Left forelimb (tissue), 1 donor: Measurements from ENCODE around the gene GPBP1.
"Not testable (repeated sequence)": the region's sequence is repeated elsewhere in the genome, so short reads cannot be mapped to it uniquely, and the experiment has no call there.

ENCODE experiments used
- DNase-seq: peaks from one replicate; pipeline ENCODE4 v3.0.0-alpha.2; 2018; ENCODE audit warnings: low spot score

Gene GPBP1

DNA sequence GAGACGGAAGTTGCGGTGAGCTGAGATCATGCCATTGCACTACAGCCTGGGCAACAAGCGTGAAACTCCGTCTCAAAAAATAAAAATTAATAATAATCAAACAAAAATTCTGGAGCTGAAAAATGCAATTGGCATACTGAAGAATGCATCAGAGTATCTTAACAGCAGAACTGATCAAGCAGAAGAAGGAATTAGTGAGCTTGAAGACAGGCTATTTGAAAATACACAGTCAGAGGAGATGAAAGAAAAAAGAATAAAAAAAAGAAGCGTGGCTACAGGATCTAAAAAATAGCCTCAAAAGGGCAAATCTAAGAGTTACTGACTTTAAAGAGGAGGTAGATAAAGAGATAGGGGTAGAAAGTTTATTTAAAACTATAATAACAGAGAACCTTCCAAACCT lies 111.2 kb downstream of the GPBP1 start:
- not testable (repeated sequence) for DNase-seq

DNA sequence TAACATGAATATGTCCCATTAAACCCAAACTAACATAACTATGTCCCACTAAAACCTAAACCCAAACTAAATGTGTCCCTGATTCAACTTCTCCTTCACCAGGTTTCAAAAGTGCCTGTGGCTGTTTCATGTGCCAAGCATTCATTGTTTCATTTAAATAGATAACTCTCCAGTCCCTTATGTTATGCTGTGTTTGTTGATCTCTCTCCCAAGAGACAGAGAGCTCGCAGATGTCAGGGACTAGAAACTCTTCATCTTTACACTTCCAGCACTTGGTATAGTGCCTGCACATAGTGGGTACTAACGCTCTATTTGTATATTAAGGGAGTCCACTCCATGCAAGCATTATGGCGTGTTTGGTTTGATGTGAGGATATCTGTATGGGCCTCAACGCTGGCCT lies 118.0 kb downstream of the GPBP1 start:
- no peak for DNase-seq

DNA sequence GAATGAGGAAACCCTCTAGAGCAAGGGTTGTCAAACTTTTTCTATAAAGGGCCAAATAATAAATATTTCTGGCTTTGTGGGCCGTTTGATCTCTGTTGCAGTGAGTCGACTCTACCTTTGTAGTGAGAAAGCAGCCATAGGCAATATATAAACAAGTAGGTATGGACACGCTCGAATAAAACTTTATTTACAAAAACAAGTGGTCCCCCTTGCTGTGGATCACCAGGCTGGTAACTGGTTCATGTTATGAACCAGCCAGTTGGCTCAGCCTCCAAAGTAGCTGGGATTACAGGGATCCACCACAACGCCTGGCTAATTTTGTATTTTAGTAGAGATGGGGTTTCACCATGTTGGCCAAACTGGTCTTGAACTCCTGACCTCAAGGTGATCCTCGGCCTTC lies 118.5 kb downstream of the GPBP1 start:
- DNase-seq: no peak

DNA sequence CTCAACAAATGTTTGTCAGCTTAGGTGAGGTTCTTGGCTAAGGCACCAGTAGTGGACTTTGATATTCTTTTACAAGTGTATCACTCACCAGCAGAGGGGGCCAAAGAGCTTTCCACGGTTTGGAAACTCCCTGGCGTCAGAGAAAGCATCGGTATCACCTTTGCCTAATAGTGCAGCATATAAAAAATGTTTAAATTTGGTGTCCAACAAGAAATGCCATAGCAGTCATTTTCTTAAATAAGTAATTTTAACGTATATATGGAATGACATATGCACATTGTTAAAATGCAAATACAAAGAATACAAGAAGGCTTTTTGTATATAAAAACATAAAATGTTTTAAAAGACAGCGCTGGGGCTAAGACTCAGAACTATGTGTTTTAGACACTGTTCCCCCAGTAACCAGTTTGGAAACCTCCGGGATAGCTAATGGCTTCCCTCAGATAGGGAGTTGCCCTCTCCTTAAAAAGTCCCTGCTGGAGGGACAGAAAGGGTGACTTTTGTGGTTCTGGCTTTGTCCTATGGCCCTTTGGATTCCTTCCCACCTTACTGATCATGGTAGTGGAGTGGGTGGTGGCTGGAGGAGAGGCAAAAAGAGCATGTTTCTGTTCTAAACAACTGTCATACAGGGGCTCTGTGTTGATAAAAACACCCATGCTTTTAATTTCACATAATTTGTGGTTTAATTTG lies 124.6 kb downstream of the GPBP1 start:
- peak; percentile 72 for DNase-seq

DNA sequence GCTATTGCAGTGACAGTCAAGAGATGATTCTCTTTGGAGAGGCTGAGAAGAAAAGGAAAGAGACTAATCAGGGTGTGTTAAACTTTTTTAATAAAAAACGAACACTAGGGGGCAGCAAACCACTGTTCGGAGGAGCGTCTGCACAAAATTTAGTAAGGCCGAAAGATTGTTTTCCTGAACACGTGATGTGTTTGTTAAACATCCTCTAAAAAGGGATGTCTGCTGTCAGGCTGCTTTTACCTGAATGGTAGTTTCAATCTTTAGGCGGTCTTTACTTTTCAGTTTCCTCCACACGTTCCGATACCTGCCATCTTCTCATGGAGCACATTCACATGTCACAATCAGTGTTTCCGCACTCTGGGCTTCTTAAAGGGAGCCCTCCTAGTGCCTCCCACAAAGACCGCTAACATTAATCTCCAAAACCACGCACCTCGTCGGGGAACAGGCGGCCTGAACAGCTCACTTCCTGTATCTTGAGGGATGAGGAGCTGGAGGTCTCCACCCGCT lies 125.2 kb downstream of the GPBP1 start:
- no peak for DNase-seq

DNA sequence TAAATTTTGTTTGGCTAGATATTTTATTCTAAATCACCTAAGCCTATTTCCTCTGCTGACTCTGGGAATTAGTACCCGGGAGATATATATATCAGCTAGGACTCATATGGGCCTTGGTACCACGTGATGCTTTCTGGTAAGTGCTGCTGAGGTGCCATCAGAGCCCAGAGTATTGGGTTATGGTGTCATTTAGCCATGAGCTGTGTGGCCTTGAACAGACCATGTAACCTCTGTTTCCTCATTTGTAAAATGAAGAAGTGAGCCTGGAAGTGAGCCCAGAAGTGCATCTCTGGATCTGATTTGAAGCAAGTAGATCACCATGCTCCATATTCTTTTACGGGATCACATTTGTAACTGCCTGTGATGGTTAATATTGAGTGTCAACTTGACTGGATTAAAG lies 126.1 kb downstream of the GPBP1 start:
- DNase-seq: no peak

DNA sequence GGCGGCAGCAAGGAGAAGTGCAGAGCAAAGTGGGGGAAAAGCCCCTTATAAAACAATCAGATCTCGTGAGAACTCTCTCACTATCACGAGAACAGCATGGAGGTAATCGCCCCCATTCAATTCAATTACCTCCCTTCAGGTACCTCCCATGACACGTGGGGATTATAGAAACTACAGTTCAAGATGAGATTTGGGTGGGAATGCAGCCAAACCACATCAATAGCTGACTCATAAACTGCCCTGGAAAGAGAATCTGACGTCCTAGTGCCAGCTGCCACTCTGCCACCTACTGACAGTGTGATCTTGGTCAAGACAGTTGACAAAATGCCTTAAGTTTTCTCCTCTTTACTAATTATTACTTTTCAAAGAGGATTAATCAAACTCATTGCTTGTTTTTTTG lies 128.3 kb downstream of the GPBP1 start:
- DNase-seq: no peak

DNA sequence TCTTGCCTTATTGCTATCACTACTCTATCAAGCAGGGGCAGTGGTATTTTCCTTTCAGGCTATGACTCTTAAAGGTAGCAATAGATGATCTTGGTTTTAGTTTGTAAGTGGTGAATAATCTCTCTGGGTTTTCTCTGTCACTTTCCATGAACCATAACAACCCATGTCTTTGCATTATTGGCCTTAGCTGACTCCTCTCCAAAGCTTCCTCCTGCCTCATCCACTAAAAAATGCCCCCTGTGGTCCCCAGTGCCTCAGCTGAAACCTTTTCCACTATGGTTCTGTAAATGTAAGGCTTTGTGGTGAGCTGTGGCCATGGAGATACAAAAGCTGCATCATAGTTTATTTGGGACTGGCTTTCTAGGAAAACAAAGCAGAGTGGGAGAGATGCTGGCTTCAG lies 128.8 kb downstream of the GPBP1 start:
- no peak for DNase-seq

DNA sequence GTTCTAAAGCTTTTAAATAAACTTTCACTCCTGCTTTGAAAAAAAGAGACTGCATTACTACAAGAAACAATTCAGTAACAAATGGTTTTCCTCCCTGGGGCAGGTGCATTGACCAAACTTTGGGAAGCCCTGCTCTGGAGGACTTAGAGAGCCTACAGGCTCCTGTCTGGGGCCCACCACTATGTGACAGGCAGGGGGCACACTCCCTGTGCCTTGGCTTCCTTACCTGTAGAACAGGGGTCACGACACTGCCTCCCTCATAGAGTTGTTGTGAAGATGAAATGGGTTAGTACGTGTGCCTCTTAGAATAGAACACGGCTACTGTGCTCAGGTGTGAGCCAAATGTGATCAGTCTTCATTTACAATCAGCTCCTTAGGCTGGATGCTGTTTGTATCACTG lies 130.1 kb downstream of the GPBP1 start:
- DNase-seq: no peak

DNA sequence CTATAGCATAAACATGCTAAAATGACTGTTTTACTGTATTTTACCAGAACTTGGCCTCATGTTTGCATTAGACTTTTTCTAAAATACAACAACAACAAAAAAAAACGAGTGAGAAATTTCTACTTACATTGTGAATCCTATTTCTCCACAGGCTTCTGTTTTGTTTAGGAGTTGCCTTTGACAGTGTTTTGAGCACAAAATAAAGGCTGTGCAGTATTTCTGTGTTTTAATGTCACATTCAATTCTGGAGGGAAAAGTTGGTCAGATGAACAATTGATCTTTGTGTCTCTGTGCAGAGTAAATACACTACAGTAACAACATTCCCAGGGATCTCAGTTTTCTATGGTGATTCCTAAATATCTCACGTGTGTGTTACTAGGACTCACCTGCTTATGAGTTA lies 131.1 kb downstream of the GPBP1 start:
- DNase-seq: no peak

DNA sequence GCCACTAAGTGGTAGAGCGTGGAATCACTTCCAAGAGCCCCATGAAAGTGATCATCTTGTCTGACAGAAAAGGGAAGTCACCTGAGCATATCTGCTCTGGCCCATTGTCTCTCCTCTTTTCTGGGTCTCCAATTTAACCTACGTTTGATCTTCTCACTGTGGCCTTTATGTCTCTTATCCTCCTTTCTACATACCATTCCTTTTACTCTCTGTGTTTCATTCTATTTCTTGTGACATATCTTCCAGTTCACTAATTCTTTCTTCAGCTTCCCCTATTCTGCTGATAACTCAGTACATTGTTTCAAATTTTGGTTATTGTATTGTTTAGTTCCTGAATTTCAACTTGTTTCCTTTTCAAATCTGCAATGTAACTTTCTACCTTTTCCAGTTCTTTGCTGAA lies 132.5 kb downstream of the GPBP1 start:
- DNase-seq: no peak

DNA sequence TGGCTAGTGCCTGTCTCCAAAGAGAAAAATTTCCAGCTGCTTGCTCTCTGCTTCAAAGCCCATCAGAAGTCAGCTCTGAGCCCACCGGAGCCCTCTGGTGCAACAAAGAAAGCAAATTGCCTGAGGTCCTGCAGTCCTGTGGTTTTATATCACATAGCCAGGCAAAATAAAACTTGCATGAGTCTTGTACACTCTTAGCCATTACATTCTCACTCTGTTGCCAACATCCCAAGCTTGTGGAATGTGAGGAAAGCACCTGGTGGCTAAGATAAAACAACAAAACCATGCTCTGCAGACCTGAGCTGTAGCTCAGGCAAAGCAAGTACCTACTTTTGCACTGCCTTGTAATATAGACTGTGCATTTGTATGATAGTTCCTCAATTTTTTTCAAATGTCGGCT lies 133.7 kb downstream of the GPBP1 start:
- no peak for DNase-seq

DNA sequence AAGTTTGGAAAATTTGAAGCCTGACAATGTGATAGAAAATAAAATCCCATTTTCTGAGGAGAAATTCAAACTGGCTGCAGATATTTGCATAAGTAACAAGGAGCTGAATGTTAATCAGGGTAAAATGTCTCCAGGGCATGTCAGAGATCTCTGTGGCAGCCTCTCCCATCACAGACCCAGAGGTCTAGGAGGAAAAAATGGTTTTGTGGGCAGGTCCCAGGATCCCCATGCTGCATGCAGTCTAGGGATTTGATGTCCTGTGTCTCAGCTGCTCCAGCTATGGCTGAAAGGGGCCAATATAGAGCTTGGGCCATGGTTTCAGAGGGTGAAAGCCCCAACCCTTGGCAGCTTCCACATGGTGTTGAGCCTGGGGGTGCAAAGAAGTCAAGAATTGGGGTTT lies 135.2 kb downstream of the GPBP1 start:
- DNase-seq: not testable (repeated sequence)

DNA sequence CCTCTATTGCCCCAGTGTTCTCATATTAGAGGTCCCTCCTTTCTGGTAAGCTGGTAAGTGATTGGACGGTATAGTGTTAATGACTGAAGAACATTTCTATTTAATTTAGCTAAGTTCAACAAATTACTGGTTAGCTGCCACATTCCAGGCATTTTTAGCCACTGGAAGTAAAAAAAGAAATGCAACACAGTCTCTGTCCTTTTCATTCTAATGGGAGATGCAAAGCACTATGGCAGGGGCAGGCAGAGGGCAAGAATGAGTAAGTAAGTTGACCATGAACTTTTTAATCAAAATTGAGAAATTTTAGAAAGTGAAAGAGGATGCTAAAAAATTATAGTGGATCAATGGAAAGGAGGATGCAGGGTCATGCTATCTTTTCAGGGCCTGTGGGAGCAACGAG lies 137.4 kb downstream of the GPBP1 start:
- no peak for DNase-seq

DNA sequence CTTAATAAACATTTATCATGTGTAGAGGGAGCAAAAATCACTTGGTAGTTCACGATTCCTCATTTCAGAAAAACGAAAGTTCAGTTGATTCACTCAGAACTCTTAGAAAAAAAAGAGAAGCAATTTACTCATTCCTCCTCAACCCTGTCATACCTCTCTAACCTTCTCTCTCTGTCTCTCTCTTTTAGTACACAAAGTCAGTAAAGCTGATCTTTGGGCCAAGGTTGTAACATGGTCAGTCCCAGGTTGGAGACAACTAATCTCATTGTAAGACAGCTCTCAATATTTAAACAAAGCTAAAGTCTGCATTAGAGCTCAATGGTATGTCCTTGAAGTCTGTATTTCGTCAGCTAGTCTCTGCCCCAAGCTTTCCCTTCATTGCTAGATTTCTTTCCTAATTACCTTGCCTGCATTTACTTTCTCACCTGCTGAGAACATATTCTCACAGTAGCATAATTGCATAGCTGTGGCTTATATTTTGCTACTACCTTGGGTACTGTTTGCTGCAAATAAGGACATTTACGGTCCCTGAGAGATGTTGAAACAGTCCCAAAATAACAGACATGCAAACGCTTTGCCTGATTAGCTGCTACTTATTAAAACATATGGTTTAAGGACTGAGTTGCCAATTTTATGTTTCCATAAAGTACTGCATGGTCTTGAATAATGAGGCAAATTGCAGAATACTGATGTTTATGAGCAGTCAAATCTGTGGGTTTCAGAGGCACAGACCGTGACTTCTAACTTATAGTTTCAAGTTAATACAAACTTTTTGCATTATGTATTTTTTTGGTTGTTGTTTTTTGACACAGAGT lies 138.3 kb downstream of the GPBP1 start:
- no peak for DNase-seq

DNA sequence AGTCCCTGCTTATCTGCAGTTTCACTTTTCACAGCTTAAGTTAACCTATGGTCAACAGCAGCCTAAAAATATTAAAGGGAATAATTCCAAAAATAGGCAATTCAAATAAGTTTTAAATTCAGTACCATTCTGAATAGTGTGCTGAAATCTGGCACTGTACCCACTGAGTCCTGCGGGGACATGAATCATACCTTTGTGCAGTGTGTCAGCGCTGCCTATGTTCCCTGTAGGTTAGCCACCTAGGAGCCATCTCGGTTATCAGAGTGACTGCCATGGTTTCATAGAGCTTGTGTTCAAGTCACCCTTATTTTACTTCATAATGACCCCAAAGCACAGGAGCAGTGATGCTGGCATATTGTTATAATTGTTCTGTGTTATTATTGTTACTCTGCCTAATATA lies 139.9 kb downstream of the GPBP1 start:
- DNase-seq: no peak
